ENCODE results near the gene SMAD3.

The SMAD3 gene

DNA sequence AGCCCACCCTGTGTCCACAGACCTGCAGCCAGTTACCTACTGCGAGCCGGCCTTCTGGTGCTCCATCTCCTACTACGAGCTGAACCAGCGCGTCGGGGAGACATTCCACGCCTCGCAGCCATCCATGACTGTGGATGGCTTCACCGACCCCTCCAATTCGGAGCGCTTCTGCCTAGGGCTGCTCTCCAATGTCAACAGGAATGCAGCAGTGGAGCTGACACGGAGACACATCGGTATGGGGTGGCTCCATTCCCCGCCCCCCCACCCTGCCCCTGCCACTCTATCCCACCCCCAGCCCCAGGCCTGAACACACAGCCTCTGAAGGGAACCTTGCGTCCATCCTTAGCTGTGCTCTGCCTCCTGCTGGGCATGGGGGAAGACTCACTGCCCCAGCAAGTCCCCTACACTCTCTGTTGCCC is 115.8 kb downstream of the SMAD3 start:
- H3K4me3 ChIP-seq (ENCODE audit: low read depth, low read length) = no peak overlapping the region
- H3K4me1 ChIP-seq (ENCODE audit: control insufficient read depth, insufficient read depth, low read length) = no peaks in the 10 kb centered on the region
- no peaks in the 10 kb centered on the region for H3K9me3 ChIP-seq (ENCODE audit: control insufficient read depth, insufficient read depth, low read depth, low read length)
- H3K27ac ChIP-seq (ENCODE audit: extremely low read depth, low read depth, low read length) = no peak overlapping the region
- TF ChIP-seq ZBTB48 (tag by site-specific recombination; IDR thresholded peaks at IDR 0.05) = no peak
- no peak for TF ChIP-seq ZIC2 (tag by site-specific recombination; IDR thresholded peaks at IDR 0.05)
- peaks cover 0 to 47% of the 10 kb centered on the region in 2 experiments; a peak in 2 of 3 replicates for H3K36me3 ChIP-seq (ENCODE audit: control insufficient read depth in 2 of 2, insufficient read depth in 1 of 2, low read length in 2 of 2)
- ChIA-PET CTCF (interaction anchor here (0.6 to 1.0 kb wide), 4 partner anchors 30 to 186 kb away, joined by 3 to 5 read pairs (median 3); no protein-coding TSS in a partner anchor), POLR2A (no interaction called here)

GRCh38 chr15:67183443-67184169 is 118.2 kb downstream of the SMAD3 start:
- H3K9me3 ChIP-seq (ENCODE audit: control insufficient read depth, insufficient read depth, low read depth, low read length) = no peaks in the 10 kb centered on the region
- H3K36me3 ChIP-seq (ENCODE audit: control insufficient read depth in 2 of 2, insufficient read depth in 1 of 2, low read length in 2 of 2) = peaks cover 0 to 61% of the 10 kb centered on the region in 2 experiments; a peak in 2 of 3 replicates
- no peak overlapping the region for H3K27ac ChIP-seq (ENCODE audit: extremely low read depth, low read depth, low read length)
- CTCF ChIA-PET = interaction anchor here (0.7 to 0.8 kb wide), 2 partner anchors 19 to 282 kb away, joined by 3 read pairs; no protein-coding TSS in a partner anchor
- no peaks in the 10 kb centered on the region for H3K4me1 ChIP-seq (ENCODE audit: control insufficient read depth, insufficient read depth, low read length)
- H3K4me3 ChIP-seq (ENCODE audit: low read depth, low read length) = no peak overlapping the region
- TF ChIP-seq ZNF473 (tag by site-specific recombination; IDR thresholded peaks at IDR 0.05) (no peak), YY1 (tag by site-specific recombination; IDR thresholded peaks at IDR 0.05) (no peak), SCRT2 (tag by site-specific recombination; IDR thresholded peaks at IDR 0.05) (no peak), ZNF302 (tag by site-specific recombination; IDR thresholded peaks at IDR 0.05; ENCODE audit: low read depth) (no peak), ZNF416 (tag by site-specific recombination; IDR thresholded peaks at IDR 0.05) (no peak), ZNF747 (tag by site-specific recombination; IDR thresholded peaks at IDR 0.05) (no peak), ZFP37 (tag by site-specific recombination; IDR thresholded peaks at IDR 0.05) (no peak), OVOL3 (tag by site-specific recombination; IDR thresholded peaks at IDR 0.05) (no peak), ZNF843 (tag by site-specific recombination; IDR thresholded peaks at IDR 0.05) (no peak), RBAK (tag by site-specific recombination; IDR thresholded peaks at IDR 0.05) (no peak), ZNF660 (tag by site-specific recombination; IDR thresholded peaks at IDR 0.05) (no peak), ZNF621 (tag by site-specific recombination; IDR thresholded peaks at IDR 0.05) (no peak)
- TF ChIP-seq, protein P1, sequence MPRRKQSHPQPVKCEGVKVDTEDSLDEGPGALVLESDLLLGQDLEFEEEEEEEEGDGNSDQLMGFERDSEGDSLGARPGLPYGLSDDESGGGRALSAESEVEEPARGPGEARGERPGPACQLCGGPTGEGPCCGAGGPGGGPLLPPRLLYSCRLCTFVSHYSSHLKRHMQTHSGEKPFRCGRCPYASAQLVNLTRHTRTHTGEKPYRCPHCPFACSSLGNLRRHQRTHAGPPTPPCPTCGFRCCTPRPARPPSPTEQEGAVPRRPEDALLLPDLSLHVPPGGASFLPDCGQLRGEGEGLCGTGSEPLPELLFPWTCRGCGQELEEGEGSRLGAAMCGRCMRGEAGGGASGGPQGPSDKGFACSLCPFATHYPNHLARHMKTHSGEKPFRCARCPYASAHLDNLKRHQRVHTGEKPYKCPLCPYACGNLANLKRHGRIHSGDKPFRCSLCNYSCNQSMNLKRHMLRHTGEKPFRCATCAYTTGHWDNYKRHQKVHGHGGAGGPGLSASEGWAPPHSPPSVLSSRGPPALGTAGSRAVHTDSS (tag by site-specific recombination; IDR thresholded peaks at IDR 0.05) = no peak
- TF ChIP-seq, protein P2, sequence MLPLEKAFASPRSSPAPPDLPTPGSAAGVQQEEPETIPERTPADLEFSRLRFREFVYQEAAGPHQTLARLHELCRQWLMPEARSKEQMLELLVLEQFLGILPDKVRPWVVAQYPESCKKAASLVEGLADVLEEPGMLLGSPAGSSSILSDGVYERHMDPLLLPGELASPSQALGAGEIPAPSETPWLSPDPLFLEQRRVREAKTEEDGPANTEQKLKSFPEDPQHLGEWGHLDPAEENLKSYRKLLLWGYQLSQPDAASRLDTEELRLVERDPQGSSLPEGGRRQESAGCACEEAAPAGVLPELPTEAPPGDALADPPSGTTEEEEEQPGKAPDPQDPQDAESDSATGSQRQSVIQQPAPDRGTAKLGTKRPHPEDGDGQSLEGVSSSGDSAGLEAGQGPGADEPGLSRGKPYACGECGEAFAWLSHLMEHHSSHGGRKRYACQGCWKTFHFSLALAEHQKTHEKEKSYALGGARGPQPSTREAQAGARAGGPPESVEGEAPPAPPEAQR (tag by site-specific recombination; IDR thresholded peaks at IDR 0.05) = no peak
- POLR2A ChIA-PET = interaction anchor here (0.6 to 0.7 kb wide), 2 partner anchors 9 to 64 kb away, joined by 3 to 4 read pairs; no protein-coding TSS in a partner anchor

- TF ChIP-seq ZNF214 (tag by site-specific recombination; IDR thresholded peaks at IDR 0.05; ENCODE audit: borderline replicate concordance) (no peak), MZF1 (tag by site-specific recombination; IDR thresholded peaks at IDR 0.05; ENCODE audit: borderline replicate concordance) (no peak), ZNF623 (tag by site-specific recombination; IDR thresholded peaks at IDR 0.05) (0 out of 2 replicates have a peak, but pooled peaks have one; percentile 24)
- TF ChIP-seq, protein P1 (tag by site-specific recombination; IDR thresholded peaks at IDR 0.05) = no peak
- no peaks in the 10 kb centered on the region for H3K9me3 ChIP-seq (ENCODE audit: control insufficient read depth, insufficient read depth, low read depth, low read length)
- H3K4me1 ChIP-seq (ENCODE audit: control insufficient read depth, insufficient read depth, low read length) = no peaks in the 10 kb centered on the region
- H3K4me3 ChIP-seq (ENCODE audit: low read depth, low read length) = no peak overlapping the region
- ChIA-PET POLR2A (interaction anchor here (0.6 kb wide), 1 partner anchor 65 kb away, joined by 4 read pairs; no protein-coding TSS in a partner anchor), CTCF (interaction anchor here (0.8 kb wide), 1 partner anchor 19 kb away, joined by 3 read pairs; no protein-coding TSS in a partner anchor)
- H3K36me3 ChIP-seq (ENCODE audit: control insufficient read depth in 2 of 2, insufficient read depth in 1 of 2, low read length in 2 of 2) = peaks cover 0 to 63% of the 10 kb centered on the region in 2 experiments
- H3K27ac ChIP-seq (ENCODE audit: extremely low read depth, low read depth, low read length) = no peak overlapping the region
These were observed 119.0 kb downstream of the SMAD3 start for GRCh38 chr15:67184208-67184925.
